ENCODE data around the gene SMARCC1.

SMARCC1 gene

GRCh38 chr3:47565734-47566550 is 215.8 kb downstream of the SMARCC1 start:
- DNase-seq (ENCODE audit: extremely low read depth in 1 of 2, low read depth in 1 of 2), result no peak

DNA sequence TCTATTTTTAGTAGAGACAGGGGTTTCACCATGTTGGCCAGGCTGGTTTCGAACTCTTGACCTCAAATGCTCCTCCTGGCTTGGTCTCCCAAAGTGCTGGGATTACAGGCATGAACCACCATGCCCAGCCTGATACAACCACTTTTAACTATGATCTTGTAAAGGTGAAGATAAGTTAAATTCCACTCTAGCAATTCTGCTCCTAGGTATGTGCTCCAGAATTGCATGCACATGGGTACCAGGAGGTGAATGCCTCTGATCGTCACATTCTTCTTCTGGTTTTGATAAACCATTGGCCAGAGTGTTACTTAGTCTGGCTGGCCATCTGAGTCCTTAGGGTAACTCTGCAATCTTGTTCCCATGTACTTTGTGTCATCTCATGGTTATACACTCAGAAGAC is 225.3 kb downstream of the SMARCC1 start:
- DNase-seq (ENCODE audit: extremely low read depth in 1 of 2, low read depth in 1 of 2), result no peak

DNA sequence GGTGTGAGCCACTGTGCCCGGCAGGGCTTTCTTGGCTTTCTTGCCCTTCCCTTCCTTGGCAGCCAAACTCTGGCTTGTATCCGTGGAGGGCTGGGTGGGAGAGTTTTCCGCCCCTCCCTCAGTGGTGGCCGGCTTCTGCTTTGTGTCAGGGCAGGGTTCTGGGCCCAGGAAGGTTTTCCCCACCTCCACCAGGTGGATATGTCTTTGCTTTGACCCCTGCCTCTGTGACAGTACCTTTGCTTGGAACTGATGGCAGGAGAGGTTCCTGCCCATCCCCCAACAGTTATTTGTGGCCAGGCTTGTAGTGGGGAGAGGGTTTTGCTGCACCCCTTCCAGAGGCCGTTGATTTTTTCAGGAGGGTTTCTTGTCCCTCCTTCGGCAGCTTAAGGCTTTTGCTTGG is 227.4 kb downstream of the SMARCC1 start:
- DNase-seq (ENCODE audit: extremely low read depth in 1 of 2, low read depth in 1 of 2), result no peak

- no peak for DNase-seq (ENCODE audit: extremely low read depth in 1 of 2, low read depth in 1 of 2)
These were observed 228.3 kb downstream of the SMARCC1 start for GRCh38 chr3:47553407-47553806.

- DNase-seq (ENCODE audit: extremely low read depth in 1 of 2, low read depth in 1 of 2), result no peak
These were observed 239.1 kb downstream of the SMARCC1 start for GRCh38 chr3:47542471-47543173.

DNA sequence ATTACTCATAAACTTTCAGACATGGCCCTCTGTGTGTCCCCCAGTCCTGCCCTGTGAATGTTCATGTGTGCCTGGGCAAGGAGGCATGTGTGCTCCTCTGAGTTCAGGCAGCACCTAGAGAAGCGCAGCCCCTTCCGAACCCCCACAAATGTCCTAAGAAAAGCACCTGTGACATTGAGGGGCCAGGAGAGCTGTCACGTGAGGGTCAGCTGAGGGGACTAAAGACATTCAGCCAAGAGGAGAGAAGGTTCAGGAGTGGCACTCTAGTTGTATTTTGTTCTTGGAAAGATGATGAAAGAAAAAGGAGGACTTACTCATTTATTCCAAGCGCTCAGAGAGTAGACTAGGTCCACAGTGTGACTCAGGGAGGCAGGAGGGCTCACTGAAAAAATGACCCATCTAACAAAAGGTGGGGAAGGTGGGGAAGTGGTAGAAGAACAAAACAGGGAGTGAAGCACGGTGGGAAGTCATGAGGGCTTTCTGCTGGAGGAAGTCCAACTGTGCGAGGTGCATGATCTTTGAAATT is 240.0 kb downstream of the SMARCC1 start:
- DNase-seq (ENCODE audit: extremely low read depth in 1 of 2, low read depth in 1 of 2), result no peak

DNA sequence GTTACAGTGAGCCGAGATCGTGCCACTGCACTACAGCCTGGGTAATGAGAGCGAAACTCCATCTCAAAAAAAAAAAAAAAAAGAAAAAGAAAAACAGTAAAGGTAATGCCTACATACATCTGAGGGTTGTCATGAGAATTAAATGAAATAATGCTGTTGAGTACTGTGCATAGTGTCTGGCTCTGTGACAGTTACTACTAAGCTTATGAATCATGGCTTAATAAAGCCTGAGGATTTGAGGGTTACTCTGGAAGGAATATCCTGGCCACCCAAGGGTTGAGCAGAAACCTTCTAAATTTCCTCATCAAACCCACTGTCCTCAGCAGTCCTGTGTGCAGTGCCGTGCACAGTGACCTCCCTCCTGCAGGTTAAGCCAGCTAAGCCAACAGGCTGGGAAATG is 241.4 kb downstream of the SMARCC1 start:
- no peak for DNase-seq (ENCODE audit: extremely low read depth in 1 of 2, low read depth in 1 of 2)

- no peak for DNase-seq (ENCODE audit: extremely low read depth in 1 of 2, low read depth in 1 of 2)
These were observed 244.7 kb downstream of the SMARCC1 start for GRCh38 chr3:47536967-47537366.

DNA sequence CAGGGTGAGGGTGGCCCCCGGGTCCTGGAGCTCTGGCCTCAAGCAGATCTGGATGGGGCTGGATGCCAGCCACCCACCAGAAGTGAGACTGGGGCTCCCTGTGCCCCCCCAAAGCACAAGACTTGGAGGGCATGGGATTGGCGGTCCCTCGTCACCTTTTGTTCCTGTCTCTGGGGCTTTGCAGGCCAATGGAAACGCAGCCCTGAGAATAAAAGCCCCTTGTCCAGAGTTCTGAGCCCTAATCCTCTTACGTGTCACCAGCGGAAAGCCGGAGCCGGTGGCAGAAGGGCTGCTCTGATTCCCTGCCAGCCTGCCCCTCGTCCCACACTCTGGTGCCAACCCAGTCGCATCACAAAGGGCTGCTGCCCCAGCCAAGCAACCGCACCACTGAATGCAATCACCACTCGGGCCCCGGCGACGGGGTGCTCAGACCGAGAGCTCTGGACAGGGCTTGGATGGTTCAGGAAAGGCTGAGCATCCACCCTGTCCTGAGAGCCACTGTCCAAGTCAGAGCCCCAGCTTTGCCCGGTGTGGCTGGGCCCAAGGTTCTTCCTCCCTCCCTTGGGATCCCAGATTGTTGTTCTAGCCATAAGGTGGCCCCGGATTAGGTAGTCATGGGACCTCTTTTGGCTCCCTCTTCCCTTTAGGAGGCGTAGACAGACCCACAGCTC is 245.3 kb downstream of the SMARCC1 start:
- DNase-seq (ENCODE audit: extremely low read depth in 1 of 2, low read depth in 1 of 2), result no peak

All from stimulated activated CD8-positive, alpha-beta memory T cell treated with anti-CD3 and anti-CD28 coated beads, Interleukin-7, amount 100 ng/mL, for 48 hours (primary cell).